GM13977 (cell line): ENCODE data around the gene AGA.

Source experiments
- DNase-seq: peaks from one replicate; pipeline ENCODE4 v3.0.0; 2012; ENCODE audit warnings: low spot score
- in situ Hi-C: fragments of 300-500 bp; cut with MboI; formaldehyde crosslinking; loops from one replicate; pipeline ENCODE4 v1.12.0; 2022; ENCODE audit warnings: low sequenced_read_pairs, low pct_unique_long_range_greater_than_20kb, mixed read lengths, inconsistent platforms; ENCODE audit not compliant: unreplicated experiment
- TF ChIP-seq, protein P1 (sequence below): IDR thresholded peaks from 2 replicates; pipeline ENCODE4 v1.5.1; 2012; ENCODE audit warnings: mild to moderate bottlenecking, control low read depth; ENCODE audit not compliant: insufficient read depth; ENCODE audit errors: extremely low read depth, missing control alignments

AGA gene

GRCh38 chr4:177441803-177442622, at the start of gene AGA:
Gene AGA, minus strand, starts transcription at chr4:177442437. Its CDS starts 62 bp downstream, at chr4:177442375.
- TF ChIP-seq, protein P1, sequence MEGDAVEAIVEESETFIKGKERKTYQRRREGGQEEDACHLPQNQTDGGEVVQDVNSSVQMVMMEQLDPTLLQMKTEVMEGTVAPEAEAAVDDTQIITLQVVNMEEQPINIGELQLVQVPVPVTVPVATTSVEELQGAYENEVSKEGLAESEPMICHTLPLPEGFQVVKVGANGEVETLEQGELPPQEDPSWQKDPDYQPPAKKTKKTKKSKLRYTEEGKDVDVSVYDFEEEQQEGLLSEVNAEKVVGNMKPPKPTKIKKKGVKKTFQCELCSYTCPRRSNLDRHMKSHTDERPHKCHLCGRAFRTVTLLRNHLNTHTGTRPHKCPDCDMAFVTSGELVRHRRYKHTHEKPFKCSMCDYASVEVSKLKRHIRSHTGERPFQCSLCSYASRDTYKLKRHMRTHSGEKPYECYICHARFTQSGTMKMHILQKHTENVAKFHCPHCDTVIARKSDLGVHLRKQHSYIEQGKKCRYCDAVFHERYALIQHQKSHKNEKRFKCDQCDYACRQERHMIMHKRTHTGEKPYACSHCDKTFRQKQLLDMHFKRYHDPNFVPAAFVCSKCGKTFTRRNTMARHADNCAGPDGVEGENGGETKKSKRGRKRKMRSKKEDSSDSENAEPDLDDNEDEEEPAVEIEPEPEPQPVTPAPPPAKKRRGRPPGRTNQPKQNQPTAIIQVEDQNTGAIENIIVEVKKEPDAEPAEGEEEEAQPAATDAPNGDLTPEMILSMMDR: no peak
- in situ Hi-C loops: no loop called here
- DNase-seq: peak; percentile 94

DNA sequence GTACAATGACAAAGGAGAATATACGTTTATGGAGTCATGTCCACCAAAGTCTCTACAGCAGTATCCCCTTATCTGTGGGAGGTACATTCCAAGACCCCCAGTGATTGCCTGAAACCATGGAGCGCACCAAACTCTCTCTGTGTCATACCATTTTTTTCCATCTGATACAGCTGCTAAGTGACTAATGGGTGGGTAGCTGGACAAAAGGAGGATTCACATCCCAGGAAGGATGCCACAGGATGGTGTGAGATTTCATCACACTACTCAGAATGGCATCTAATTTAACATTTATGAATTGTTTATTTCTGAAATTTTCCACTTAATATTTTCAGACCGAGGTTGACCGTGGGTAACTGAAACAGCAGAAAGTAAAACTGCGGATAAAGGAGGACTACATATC, 49.8 kb upstream of the AGA start:
- in situ Hi-C loops: no loop called here
- DNase-seq: no peak
- TF ChIP-seq, protein P1: no peak

- TF ChIP-seq, protein P1: no peak
- in situ Hi-C loops: no loop called here
- DNase-seq: no peak
Observed at GRCh38 chr4:177490769-177491168, 48.5 kb upstream of the AGA start.

GRCh38 chr4:177489471-177490246, 47.4 kb upstream of the AGA start:
- TF ChIP-seq, protein P1: no peak
- no peak for DNase-seq
- in situ Hi-C loops: no loop called here

DNA sequence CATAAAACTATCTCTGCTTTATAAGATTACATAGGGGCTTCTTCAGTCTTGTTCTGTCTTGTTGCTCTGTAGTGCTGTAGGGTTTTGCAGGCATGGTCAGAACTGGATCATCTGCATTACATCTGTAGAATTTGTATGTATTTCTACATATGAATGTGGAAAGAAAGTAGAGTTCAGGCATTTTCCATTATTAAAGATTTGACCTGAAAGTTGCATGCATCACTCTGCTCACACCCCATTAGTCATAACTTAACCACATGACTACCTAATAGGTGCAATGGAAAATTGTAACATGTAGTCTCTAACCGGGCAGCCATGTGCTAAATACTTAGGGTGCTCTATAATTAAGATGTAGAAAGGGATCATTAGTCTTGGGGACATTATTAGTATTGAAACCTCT, 45.7 kb upstream of the AGA start:
- DNase-seq: no peak

GRCh38 chr4:177485528-177485927, 43.3 kb upstream of the AGA start:
- DNase-seq: no peak
- in situ Hi-C loops: no loop called here
- TF ChIP-seq, protein P1: no peak

More for the DNA sequence above, 45.7 kb upstream of the AGA start:
- in situ Hi-C loops: no loop called here
- TF ChIP-seq, protein P1: no peak
